ENCODE measurements around the gene GRK1.
A peak's percentile ranks its signal among the peaks of the same experiment; 100 is the strongest.

Gene GRK1

DNA sequence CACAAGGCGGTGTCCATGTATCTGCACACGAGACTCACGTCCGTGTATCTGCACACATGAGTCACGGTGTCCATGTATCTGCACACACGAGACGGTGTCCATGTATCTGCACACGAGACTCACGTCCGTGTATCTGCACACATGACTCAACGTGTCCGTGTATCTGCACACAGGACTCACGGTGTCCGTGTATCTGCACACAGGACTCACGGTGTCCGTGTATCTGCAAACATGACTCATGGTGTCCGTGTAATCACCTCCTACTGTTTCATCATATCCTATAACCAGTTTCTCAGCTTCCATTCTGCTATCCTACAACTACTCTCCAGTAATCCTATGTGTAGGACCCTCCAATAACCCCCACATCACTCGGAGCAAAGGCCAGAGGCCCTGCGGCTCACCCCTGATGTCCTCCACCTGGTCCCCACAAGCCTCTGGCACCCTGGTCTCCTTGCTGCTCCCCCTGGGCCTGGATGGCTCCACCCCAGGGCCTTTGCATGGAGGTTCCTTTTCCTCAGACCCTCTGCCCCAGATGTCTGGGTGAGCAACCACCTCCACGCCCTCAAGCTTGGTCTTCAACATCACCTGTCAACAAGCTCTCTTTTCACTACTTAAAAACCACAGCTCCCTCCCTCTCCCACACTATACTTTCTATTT lies 89.5 kb downstream of the GRK1 start:
- DNase-seq (ENCODE audit: low read depth) = no peak

DNA sequence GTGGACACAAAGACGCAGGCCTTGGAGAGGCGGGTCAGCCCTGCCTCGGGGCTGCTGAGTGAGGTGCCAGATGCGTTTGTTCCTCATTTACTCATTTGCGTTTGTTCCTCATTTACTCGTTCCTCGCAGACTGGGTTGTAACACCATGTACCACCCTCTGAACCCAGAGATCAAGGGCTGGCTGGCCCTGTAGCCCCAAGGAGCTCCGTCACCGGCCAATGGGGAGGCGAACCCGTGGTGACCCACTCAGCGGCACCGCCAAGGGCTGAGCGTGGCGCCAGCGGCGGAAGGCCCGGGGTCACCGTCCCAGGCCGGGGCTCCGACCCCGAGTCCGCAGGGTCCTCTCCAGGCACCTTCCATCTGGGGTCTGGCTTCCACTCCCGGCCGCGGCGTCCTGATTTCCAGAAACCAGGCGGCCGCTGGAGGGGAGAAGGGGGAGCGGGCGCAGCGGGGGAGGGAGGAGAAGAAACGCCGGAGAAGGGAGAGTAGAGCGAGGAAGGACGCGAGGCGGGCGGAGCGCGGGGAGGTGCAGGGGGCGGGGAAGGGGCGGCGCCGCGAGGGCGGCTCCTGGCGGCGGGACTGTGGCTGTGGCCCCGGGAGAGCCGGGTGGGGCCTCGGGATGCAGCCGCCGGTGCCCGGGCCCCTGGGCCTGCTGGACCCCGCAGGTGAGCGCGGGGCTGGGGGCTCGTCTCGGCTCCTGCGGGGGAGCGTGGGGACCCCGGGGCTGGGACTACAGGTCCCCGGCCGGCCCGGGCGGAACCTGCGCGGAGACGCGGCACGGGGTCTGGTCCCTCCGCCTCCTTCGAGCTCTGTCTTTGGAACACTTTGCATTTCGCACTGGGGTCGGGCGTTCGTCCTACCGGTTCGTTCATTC lies 91.9 kb downstream of the GRK1 start, which contains the start of gene TMEM255B:
TMEM255B (plus strand) TSS at position 576 of the 874 bp plus-strand sequence; CDS start at position 620, 44 bp downstream.
- peak within 1 kb of the TSS; percentile 53 for H3K4me3 ChIP-seq (ENCODE audit: low read depth, low read length)
- in situ Hi-C loops (cut with HindIII; ENCODE audit: low sequenced_read_pairs) = no loop called here
- TF ChIP-seq, protein P1, sequence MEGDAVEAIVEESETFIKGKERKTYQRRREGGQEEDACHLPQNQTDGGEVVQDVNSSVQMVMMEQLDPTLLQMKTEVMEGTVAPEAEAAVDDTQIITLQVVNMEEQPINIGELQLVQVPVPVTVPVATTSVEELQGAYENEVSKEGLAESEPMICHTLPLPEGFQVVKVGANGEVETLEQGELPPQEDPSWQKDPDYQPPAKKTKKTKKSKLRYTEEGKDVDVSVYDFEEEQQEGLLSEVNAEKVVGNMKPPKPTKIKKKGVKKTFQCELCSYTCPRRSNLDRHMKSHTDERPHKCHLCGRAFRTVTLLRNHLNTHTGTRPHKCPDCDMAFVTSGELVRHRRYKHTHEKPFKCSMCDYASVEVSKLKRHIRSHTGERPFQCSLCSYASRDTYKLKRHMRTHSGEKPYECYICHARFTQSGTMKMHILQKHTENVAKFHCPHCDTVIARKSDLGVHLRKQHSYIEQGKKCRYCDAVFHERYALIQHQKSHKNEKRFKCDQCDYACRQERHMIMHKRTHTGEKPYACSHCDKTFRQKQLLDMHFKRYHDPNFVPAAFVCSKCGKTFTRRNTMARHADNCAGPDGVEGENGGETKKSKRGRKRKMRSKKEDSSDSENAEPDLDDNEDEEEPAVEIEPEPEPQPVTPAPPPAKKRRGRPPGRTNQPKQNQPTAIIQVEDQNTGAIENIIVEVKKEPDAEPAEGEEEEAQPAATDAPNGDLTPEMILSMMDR (IDR thresholded peaks at IDR 0.05; ENCODE audit: low read depth, low read length, missing control alignments) = peak; percentile 14
- DNase-seq (ENCODE audit: low read depth) = no peak

More for the DNA sequence above, 89.5 kb downstream of the GRK1 start:
- TF ChIP-seq, protein P1 (IDR thresholded peaks at IDR 0.05; ENCODE audit: low read depth, low read length, missing control alignments) = no peak
- in situ Hi-C loops (cut with HindIII; ENCODE audit: low sequenced_read_pairs) = no loop called here
- H3K4me3 ChIP-seq (ENCODE audit: low read depth, low read length) = no peak overlapping the region

DNA sequence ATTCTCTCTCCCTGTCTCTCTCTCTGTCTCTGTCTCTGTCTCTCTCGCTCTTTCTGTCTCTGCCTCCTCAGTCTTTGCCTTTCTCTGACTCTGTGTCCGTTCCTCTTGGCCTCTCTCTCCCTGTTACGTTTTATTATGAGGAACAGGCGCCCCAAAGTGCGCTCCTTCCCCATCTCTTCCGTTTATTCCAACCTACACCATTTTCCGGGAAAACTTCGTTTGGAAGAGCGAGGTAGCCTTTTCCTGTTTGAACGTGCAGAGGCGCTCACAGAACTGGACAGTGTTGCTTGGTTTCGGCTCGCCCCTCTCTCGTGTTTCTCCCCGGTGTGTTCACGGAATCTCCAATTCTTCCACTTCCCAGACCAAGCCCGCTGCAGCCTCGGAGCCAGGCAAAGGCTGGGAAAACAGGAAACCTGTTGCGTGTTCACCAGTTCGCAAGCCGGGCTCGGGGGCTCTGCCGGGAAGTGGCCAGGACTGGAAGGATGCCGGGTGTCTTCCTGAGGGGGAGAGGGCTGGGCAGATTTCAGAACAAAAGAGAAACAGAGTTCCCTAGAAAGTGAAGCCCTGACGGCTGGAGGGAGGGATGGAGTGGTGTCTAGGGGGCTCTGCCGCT lies 92.6 kb downstream of the GRK1 start:
- H3K4me3 ChIP-seq (ENCODE audit: low read depth, low read length) = peak overlapping the region; percentile 53
- DNase-seq (ENCODE audit: low read depth) = no peak
- TF ChIP-seq, protein P1 (IDR thresholded peaks at IDR 0.05; ENCODE audit: low read depth, low read length, missing control alignments) = no peak
- in situ Hi-C loops (cut with HindIII; ENCODE audit: low sequenced_read_pairs) = no loop called here

DNA sequence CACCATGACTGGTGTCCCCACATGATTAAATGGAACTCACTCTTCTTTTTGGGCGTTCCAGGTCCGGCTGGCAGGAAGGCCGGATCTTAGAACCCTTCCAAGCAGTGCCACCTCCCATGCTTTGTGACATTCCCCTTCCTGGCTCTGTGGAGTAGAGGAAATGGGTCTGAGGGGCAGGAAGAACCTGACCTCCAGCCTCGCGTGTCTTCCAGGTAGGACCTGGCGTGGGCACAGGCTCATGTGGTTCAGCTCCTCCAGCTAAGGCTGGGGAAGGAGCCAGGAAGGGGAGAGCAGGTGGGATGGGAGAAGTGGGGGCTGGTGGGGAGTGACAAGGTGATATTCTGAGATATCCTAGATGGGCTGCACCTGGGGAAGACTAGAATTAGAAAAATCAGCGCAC lies 94.1 kb downstream of the GRK1 start:
- no peak overlapping the region for H3K4me3 ChIP-seq (ENCODE audit: low read depth, low read length)
- TF ChIP-seq, protein P1 (IDR thresholded peaks at IDR 0.05; ENCODE audit: low read depth, low read length, missing control alignments) = no peak
- no peak for DNase-seq (ENCODE audit: low read depth)
- in situ Hi-C loops (cut with HindIII; ENCODE audit: low sequenced_read_pairs) = no loop called here

DNA sequence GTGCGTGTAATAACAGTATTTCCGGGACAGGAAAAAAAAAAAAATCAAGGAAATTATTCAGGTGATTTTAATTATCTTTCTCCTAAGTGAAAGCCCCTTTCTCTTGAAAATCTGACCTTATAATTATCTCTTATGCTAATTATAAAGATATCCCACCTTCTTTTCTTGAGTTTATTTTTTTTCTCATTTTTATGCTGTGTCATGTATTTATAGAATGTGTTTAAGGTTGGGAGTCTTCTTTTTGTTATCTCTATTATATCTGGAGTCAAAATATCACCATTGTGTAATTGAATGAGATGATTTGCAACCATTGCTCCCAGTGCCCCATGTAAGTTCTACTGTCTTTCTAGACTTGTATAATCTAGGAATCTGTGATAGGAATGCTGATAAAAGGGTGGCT lies 95.1 kb downstream of the GRK1 start:
- DNase-seq (ENCODE audit: low read depth) = no peak
- H3K4me3 ChIP-seq (ENCODE audit: low read depth, low read length) = no peak overlapping the region
- in situ Hi-C loops (cut with HindIII; ENCODE audit: low sequenced_read_pairs) = no loop called here
- TF ChIP-seq, protein P1 (IDR thresholded peaks at IDR 0.05; ENCODE audit: low read depth, low read length, missing control alignments) = no peak

DNA sequence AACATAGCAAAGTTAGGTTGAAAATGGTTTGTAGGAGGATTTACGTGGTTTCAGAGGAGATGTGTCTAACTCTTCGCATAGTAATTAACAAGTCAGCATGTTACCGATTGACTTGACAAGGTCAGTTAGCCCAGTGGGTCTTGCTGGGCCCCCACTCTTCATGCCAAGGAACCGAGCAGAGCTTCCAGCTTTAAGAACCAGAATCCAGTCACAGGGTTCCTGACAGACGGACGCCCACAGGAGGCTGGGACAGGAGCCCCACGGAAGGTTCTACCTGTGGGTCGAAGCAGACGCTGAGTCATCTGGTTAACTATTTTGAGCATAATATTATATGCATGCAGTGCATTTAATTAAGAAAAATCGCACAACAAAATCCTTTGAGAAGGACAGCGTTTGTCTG lies 95.5 kb downstream of the GRK1 start:
- in situ Hi-C loops (cut with HindIII; ENCODE audit: low sequenced_read_pairs) = no loop called here
- DNase-seq (ENCODE audit: low read depth) = no peak
- TF ChIP-seq, protein P1 (IDR thresholded peaks at IDR 0.05; ENCODE audit: low read depth, low read length, missing control alignments) = no peak
- H3K4me3 ChIP-seq (ENCODE audit: low read depth, low read length) = no peak overlapping the region

Data from astrocyte of the cerebellum (primary cell).